MCF 10A (cell line): ENCODE results near the gene RBM7. TPM values are rescaled to one million over a fixed set of nuclear protein-coding genes. Genes with fewer than 3 reads are reported as not detected.

Experiments
- BruUV-seq: library from RNA; stranded (reverse); fragments of 400-500 nt; replicated peaks from 2 replicates; lab custom pipeline; 2021; lab: Mats Ljungman, UMichigan
- CTCF ChIA-PET: fragments of 300-600 bp; sonication (Branson Sonifier 250); formaldehyde crosslinking; extraction: SDS; loops from one replicate; lab custom pipeline; 2021; ENCODE audit warnings: antibody characterized with exemption, inconsistent platforms; lab: Yijun Ruan, JAX
- POLR2A ChIA-PET: fragments of 300-600, 350-650 bp; sonication (Branson Sonifier 250); formaldehyde crosslinking; extraction: SDS; loops from one replicate; lab custom pipeline; 2020; ENCODE audit warnings: antibody characterized with exemption, inconsistent platforms; lab: Yijun Ruan, JAX
- DNase-seq: peaks from one replicate; pipeline ENCODE4 v3.0.0-alpha.2; 2018; ENCODE audit not compliant: unreplicated experiment
- H3K27ac Mint-ChIP-seq: one replicate; pipeline ENCODE4 v1.8.0; 2022; ENCODE audit warnings: mild to moderate bottlenecking, low read depth, mixed read lengths; ENCODE audit not compliant: unreplicated experiment
- H3K27me3 Mint-ChIP-seq: one replicate; pipeline ENCODE4 v1.8.0; 2022; ENCODE audit warnings: mixed read lengths; ENCODE audit not compliant: insufficient read depth, unreplicated experiment
- H3K36me3 Mint-ChIP-seq: one replicate; pipeline ENCODE4 v1.8.0; 2022; ENCODE audit warnings: mild to moderate bottlenecking, moderate library complexity, mixed read lengths; ENCODE audit not compliant: insufficient read depth, unreplicated experiment
- H3K4me1 Mint-ChIP-seq: one replicate; pipeline ENCODE4 v1.8.0; 2022; ENCODE audit warnings: mixed read lengths; ENCODE audit not compliant: insufficient read depth, unreplicated experiment
- H3K4me3 Mint-ChIP-seq: one replicate; pipeline ENCODE4 v1.8.0; 2022; ENCODE audit warnings: mild to moderate bottlenecking, moderate library complexity, mixed read lengths; ENCODE audit not compliant: unreplicated experiment
- H3K9me3 Mint-ChIP-seq: one replicate; pipeline ENCODE4 v1.8.0; 2022; ENCODE audit warnings: mixed read lengths; ENCODE audit not compliant: unreplicated experiment
- intact Hi-C: fragments of 100-400 bp; cut with micrococcal nuclease; formaldehyde crosslinking; loops from 2 replicates; pipeline ENCODE4 v1.14.1; 2022
- total RNA-seq: library from RNA; stranded (reverse); gene quantifications from 2 replicates; pipeline ENCODE4 v1.2.3, GENCODE V29; 2022
- TF ChIP-seq, protein P1 (sequence below): fragments of 200-600 bp; IDR thresholded peaks from one replicate; pipeline ENCODE4 v1.8.0; 2022; ENCODE audit warnings: antibody characterized with exemption, mild to moderate bottlenecking; ENCODE audit not compliant: unreplicated experiment

The RBM7 gene
- total RNA-seq, 1 experiment from 2014 or later, result 46.4 TPM

DNA sequence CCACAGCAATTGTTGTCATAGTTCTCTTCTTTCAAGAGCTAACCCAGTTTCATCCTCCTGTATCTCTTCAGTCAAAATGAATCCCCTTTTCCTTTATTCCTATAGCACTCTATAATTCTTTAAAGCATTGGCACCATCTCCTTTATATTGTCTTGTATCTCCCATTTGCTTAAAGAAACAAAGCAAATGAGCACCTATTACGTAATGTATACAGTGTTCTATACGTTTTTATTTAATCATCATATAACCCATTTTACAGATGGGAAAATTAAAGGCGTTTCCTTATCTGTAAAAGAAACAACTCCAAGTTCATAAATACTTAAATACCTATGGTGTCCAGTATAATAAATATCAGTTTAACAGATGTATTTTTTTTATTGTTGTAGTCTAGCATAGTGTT, 32.4 kb downstream of the RBM7 start:
- intact Hi-C loops, result no loop called here
- no TSS peak for BruUV-seq
- TF ChIP-seq, protein P1, sequence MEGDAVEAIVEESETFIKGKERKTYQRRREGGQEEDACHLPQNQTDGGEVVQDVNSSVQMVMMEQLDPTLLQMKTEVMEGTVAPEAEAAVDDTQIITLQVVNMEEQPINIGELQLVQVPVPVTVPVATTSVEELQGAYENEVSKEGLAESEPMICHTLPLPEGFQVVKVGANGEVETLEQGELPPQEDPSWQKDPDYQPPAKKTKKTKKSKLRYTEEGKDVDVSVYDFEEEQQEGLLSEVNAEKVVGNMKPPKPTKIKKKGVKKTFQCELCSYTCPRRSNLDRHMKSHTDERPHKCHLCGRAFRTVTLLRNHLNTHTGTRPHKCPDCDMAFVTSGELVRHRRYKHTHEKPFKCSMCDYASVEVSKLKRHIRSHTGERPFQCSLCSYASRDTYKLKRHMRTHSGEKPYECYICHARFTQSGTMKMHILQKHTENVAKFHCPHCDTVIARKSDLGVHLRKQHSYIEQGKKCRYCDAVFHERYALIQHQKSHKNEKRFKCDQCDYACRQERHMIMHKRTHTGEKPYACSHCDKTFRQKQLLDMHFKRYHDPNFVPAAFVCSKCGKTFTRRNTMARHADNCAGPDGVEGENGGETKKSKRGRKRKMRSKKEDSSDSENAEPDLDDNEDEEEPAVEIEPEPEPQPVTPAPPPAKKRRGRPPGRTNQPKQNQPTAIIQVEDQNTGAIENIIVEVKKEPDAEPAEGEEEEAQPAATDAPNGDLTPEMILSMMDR, result no peak
- H3K4me1 Mint-ChIP-seq, result no peaks in the 10 kb centered on the region
- no peak for DNase-seq
- H3K36me3 Mint-ChIP-seq, result no peaks in the 10 kb centered on the region
- no peaks in the 10 kb centered on the region for H3K9me3 Mint-ChIP-seq
- ChIA-PET POLR2A (no interaction called here), CTCF (no interaction called here)
- no peak overlapping the region for H3K4me3 Mint-ChIP-seq
- H3K27me3 Mint-ChIP-seq, result no peaks in the 10 kb centered on the region
- H3K27ac Mint-ChIP-seq, result no peak overlapping the region

DNA sequence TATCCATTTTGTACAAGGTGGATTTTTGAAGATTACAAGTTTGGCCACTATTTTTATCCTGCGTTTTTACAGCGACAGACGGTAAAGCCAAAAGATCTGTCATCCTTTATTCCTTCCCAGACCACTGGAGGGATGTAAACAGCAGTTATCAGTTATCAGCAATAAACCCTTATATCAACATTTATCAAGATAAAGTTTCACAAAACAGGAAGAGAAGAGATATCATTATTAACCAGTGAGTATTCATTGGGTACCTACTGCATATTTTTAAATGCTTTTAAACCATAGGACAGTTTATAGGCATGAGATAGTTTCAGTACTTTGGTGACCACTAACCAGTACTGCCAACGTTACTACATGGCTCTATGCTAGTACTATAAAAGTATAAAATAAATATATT, 32.9 kb downstream of the RBM7 start:
- intact Hi-C loops, result no loop called here
- Mint-ChIP-seq H3K27ac (no peak overlapping the region), H3K27me3 (no peaks in the 10 kb centered on the region), H3K9me3 (no peaks in the 10 kb centered on the region), H3K36me3 (no peaks in the 10 kb centered on the region), H3K4me3 (no peak overlapping the region), H3K4me1 (no peaks in the 10 kb centered on the region)
- POLR2A ChIA-PET, result no interaction called here
- TF ChIP-seq, protein P1, result no peak
- no peak for DNase-seq
- BruUV-seq, result no TSS peak
- CTCF ChIA-PET, result no interaction called here

DNA sequence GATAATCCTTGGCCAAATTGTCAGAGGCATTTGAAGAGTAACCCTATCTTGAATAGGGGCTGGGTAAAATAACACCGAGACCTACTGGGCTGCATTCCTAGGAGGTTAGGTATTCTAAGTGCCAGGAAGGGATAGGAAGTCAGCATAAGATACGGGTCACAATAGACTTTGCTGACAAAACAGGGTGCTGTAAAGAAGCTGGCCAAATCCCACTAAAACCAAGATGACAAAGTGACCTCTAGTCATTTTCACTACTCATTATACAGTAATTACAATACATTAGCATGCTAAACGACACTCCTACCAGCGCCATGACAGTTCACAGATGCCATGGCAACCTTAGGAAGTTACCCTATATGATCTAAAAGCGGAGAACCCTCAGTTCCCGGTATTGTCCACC, 37.8 kb downstream of the RBM7 start:
- no peaks in the 10 kb centered on the region for H3K9me3 Mint-ChIP-seq
- no peaks in the 10 kb centered on the region for H3K27me3 Mint-ChIP-seq
- BruUV-seq, result no TSS peak
- no peak overlapping the region for H3K4me3 Mint-ChIP-seq
- H3K27ac Mint-ChIP-seq, result no peak overlapping the region
- ChIA-PET POLR2A (interaction anchor here (0.6 to 4.1 kb wide), 15 partner anchors 8 to 218 kb away, joined by 3 to 50 read pairs (median 7); partner anchors contain the start of genes C11orf71, NNMT and RBM7), CTCF (interaction anchor here (0.7 to 1.1 kb wide), 3 partner anchors 15 to 111 kb away, joined by 3 to 4 read pairs (median 3); no protein-coding TSS in a partner anchor)
- intact Hi-C loops, result no loop called here
- TF ChIP-seq, protein P1, result no peak
- H3K36me3 Mint-ChIP-seq, result peaks cover 9% of the 10 kb centered on the region
- H3K4me1 Mint-ChIP-seq, result peaks cover 13% of the 10 kb centered on the region
- no peak for DNase-seq

DNA sequence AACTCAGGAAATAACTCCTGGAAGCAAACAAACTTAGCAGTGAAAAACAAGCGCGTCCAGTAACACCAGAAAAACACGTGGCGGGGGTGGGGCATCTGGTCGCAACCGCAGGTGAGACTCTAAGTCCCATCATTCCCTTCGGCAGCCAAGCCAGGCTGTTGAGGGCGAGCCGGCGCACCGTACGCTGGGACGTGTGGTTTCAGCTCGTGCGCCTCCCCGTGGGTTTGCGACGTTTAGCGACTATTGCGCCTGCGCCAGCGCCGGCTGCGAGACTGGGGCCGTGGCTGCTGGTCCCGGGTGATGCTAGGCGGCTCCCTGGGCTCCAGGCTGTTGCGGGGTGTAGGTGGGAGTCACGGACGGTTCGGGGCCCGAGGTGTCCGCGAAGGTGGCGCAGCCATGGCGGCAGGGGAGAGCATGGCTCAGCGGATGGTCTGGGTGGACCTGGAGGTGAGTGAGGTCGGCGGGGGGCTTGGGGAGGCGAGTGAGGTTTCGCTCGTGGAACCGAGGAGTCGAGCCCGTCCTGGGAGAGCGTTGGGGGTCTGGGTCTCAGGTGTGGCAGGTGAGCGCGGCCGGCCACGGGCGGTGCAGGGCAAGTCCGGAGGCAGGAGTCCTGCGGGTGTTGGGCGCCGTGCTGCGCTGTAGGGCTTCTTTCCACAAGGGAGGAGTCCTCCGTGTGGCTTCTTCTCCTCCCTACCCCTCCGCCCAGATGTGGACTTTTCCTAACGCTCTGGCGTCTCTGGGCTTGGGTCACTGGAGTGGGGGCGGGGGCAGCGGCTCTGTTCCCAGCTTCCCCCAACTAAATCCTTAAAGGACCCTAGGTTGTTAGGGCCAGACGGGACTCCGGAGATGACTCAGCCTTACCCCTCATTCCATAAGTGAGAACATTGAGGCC, 39.0 kb downstream of the RBM7 start, which contains the start of gene REXO2:
Gene REXO2 (plus strand): TSS at position 239 of the 892 bp plus-strand sequence. CDS start 62 bp downstream, at position 301.
- H3K9me3 Mint-ChIP-seq, result no peaks in the 10 kb centered on the region
- intact Hi-C loops, result loop anchor here (1.0 to 2.0 kb wide), 4 partner anchors 39 to 159 kb away; partner anchors contain the start of genes C11orf71 and RBM7
- peak; percentile 96 for DNase-seq
- H3K36me3 Mint-ChIP-seq, result peaks cover 15% of the 10 kb centered on the region
- ChIA-PET CTCF (interaction anchor here (0.6 to 1.2 kb wide), 8 partner anchors 10 to 378 kb away, joined by 3 to 5 read pairs (median 4); no protein-coding TSS in a partner anchor), POLR2A (interaction anchor here (0.6 to 4.1 kb wide), 22 partner anchors 8 to 144 kb away, joined by 3 to 50 read pairs (median 5); partner anchors contain the start of genes C11orf71, NNMT and RBM7)
- H3K4me3 Mint-ChIP-seq, result peak within 1 kb of the TSS; percentile 99
- peaks cover 13% of the 10 kb centered on the region for H3K4me1 Mint-ChIP-seq
- TF ChIP-seq, protein P1, result peak; percentile 12
- peak within 1 kb of the TSS; percentile 93 for H3K27ac Mint-ChIP-seq
- no peaks in the 10 kb centered on the region for H3K27me3 Mint-ChIP-seq
- no TSS peak for BruUV-seq
